ENCODE measurements around the gene ADGRD1. TPM values are rescaled to one million over a fixed set of nuclear protein-coding genes. Genes with fewer than 3 reads are reported as not detected.

ADGRD1 gene
- total RNA-seq, 4 donors from 2014 or later = 28.2 to 52.4 (median 41.8) TPM

- intact Hi-C loops (cut with DNase I) = no loop called here
- 90% methylated on average over 20 of the region's 20 CpGs for WGBS
- no peak for TF ChIP-seq POLR2AphosphoS5 (IDR thresholded peaks at IDR 0.05)
- no peak for TF ChIP-seq EP300 (IDR thresholded peaks at IDR 0.05)
- no peak for TF ChIP-seq CTCF (IDR thresholded peaks at IDR 0.05)
- no peak for TF ChIP-seq POLR2A (IDR thresholded peaks at IDR 0.05; ENCODE audit: low read depth)
- Histone ChIP-seq H3K27me3 (no peaks in the 10 kb centered on the region), H3K9me3 (no peaks in the 10 kb centered on the region), H3K4me1 (peaks cover 0 to 9% (median 0%) of the 10 kb centered on the region in 4 donors), H3K4me3 (no peak overlapping the region), H3K27ac (replicated peaks in 1 of 4) (no peak overlapping the region), H3K36me3 (peaks cover 0 to 34% (median 25%) of the 10 kb centered on the region in 4 donors)
- no peak for DNase-seq (ENCODE audit: extremely low spot score)
Observed at GRCh38 chr12:131027876-131028586, 74.3 kb downstream of the ADGRD1 start.

- 84% methylated on average over 27 of the region's 29 CpGs for WGBS
Observed at GRCh38 chr12:131028587-131029338, 75.1 kb downstream of the ADGRD1 start.

GRCh38 chr12:131030472-131031328 is 77.0 kb downstream of the ADGRD1 start:
- intact Hi-C loops (cut with DNase I) = no loop called here
- no peak for DNase-seq (ENCODE audit: extremely low spot score)
- H3K27ac ChIP-seq (replicated peaks in 1 of 4) = no peak overlapping the region
- H3K36me3 ChIP-seq = peaks cover 0 to 19% (median 12%) of the 10 kb centered on the region in 4 donors
- peaks cover 0 to 13% (median 0%) of the 10 kb centered on the region in 4 donors for H3K4me1 ChIP-seq
- no peak for TF ChIP-seq POLR2AphosphoS5 (IDR thresholded peaks at IDR 0.05)
- no peaks in the 10 kb centered on the region for H3K9me3 ChIP-seq
- 93% methylated on average over 27 of the region's 35 CpGs for WGBS
- H3K4me3 ChIP-seq = no peak overlapping the region
- H3K27me3 ChIP-seq = no peaks in the 10 kb centered on the region

More at GRCh38 chr12:131028587-131029338, 75.1 kb downstream of the ADGRD1 start:
- no peak for DNase-seq (ENCODE audit: extremely low spot score)
- intact Hi-C loops (cut with DNase I) = no loop called here
- Histone ChIP-seq H3K9me3 (no peaks in the 10 kb centered on the region), H3K4me1 (peaks cover 0 to 9% (median 0%) of the 10 kb centered on the region in 4 donors), H3K4me3 (no peak overlapping the region), H3K36me3 (peaks cover 0 to 30% (median 21%) of the 10 kb centered on the region in 4 donors), H3K27ac (replicated peaks in 1 of 4) (no peak overlapping the region), H3K27me3 (no peaks in the 10 kb centered on the region)
- no peak for TF ChIP-seq POLR2A (IDR thresholded peaks at IDR 0.05; ENCODE audit: low read depth)
- no peak for TF ChIP-seq CTCF (IDR thresholded peaks at IDR 0.05)
- TF ChIP-seq POLR2AphosphoS5 (IDR thresholded peaks at IDR 0.05) = no peak
- no peak for TF ChIP-seq EP300 (IDR thresholded peaks at IDR 0.05)

GRCh38 chr12:131032082-131032750 is 78.5 kb downstream of the ADGRD1 start:
- intact Hi-C loops (cut with DNase I) = no loop called here
- Histone ChIP-seq H3K27me3 (no peaks in the 10 kb centered on the region), H3K9me3 (no peaks in the 10 kb centered on the region), H3K27ac (replicated peaks in 1 of 4) (no peak overlapping the region), H3K4me1 (peaks cover 0 to 4% (median 0%) of the 10 kb centered on the region in 4 donors), H3K4me3 (no peak overlapping the region), H3K36me3 (peaks cover 0 to 18% (median 12%) of the 10 kb centered on the region in 4 donors)
- WGBS = 81% methylated on average over 27 of the region's 28 CpGs
- DNase-seq (ENCODE audit: extremely low spot score) = no peak
- TF ChIP-seq POLR2AphosphoS5 (IDR thresholded peaks at IDR 0.05) = no peak
- no peak for TF ChIP-seq CTCF (IDR thresholded peaks at IDR 0.05)
- TF ChIP-seq EP300 (IDR thresholded peaks at IDR 0.05) = no peak
- TF ChIP-seq POLR2A (IDR thresholded peaks at IDR 0.05; ENCODE audit: low read depth) = no peak

Data from esophagus muscularis mucosa (tissue), 4 donors.